SKM-1 treated with dmso at 0.1 percent for 144 hours (cell line): ENCODE measurements around the gene DCDC2C.

Experiments used
- DNase-seq: peaks from one replicate; lab custom pipeline; 2025; ENCODE audit not compliant: unreplicated experiment; lab: John Stamatoyannopoulos, UW

The DCDC2C gene

GRCh38 chr2:3672861-3673678, 30.3 kb upstream of the DCDC2C start:
- no peak for DNase-seq

GRCh38 chr2:3674066-3674845, 29.1 kb upstream of the DCDC2C start:
- DNase-seq = no peak

GRCh38 chr2:3675687-3676086, 27.7 kb upstream of the DCDC2C start:
- DNase-seq = no peak

- DNase-seq = no peak
Observed at GRCh38 chr2:3677436-3677835, 25.9 kb upstream of the DCDC2C start.

- DNase-seq = no peak
Observed at GRCh38 chr2:3678212-3678611, 25.2 kb upstream of the DCDC2C start.

DNA sequence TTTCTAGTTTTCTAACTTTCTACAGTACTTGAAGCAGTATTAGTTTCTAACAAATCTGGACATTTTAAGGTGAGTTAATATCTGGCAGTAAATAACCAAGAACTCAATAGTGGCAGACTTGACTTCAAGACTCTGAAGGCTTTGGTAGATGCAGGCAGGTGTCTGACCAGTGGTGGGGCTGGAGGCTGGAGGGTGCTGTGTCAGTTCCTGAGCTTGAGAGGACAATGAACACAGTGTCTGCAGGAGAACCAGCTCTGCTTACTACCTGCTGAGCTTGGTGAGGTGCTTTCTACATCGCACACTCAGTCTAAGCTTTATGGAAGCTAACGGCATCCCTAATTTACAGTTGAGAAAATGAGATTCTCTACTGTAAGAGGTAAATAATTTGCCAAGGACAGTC, 24.2 kb upstream of the DCDC2C start:
- no peak for DNase-seq

- DNase-seq = no peak
Observed at GRCh38 chr2:3679616-3680393, 23.6 kb upstream of the DCDC2C start.

DNA sequence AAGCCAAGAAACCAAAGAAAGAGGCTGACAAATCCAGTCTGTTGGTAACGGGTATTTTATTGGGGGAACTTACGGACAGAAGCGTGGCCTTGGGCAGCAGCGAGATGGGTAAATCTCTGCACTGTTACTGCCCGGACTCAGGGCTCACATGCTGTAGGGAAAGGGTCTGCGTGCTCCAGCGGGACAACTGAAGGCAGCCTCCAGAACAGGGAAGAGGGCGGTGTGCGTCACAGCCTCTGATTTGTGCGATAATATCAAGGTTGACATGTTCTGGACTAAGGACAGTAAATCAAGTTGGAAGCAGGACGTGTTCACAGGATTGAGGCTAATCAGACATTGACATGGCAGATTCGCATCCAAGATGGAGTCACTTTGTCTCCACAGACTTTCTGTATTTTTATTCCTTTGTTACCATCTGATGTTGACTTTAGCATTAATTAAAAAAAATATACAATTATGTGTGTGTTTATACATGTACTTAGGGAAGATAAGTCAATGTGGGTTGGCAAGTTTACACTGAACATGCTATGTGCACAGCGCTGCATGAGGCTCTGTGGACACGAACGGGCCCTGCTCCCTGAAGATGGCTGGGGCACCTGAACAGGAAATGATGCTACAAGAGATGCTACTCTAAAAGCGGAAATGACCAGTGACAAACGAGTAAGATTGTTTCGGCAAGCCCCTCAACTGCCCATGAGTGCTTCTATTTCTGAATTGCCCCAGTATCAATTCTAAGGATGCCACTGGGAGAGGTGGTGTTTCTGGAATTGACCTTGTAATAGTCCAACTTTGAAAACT, 22.6 kb upstream of the DCDC2C start:
- no peak for DNase-seq

GRCh38 chr2:3681625-3682024, 21.8 kb upstream of the DCDC2C start:
- DNase-seq = no peak

- no peak for DNase-seq
Observed at GRCh38 chr2:3682811-3683210, 20.6 kb upstream of the DCDC2C start.

GRCh38 chr2:3683748-3684454, 19.5 kb upstream of the DCDC2C start:
- DNase-seq = no peak

GRCh38 chr2:3689998-3690748, 13.2 kb upstream of the DCDC2C start:
- no peak for DNase-seq

GRCh38 chr2:3692375-3692774, 11.0 kb upstream of the DCDC2C start:
- no peak for DNase-seq

DNA sequence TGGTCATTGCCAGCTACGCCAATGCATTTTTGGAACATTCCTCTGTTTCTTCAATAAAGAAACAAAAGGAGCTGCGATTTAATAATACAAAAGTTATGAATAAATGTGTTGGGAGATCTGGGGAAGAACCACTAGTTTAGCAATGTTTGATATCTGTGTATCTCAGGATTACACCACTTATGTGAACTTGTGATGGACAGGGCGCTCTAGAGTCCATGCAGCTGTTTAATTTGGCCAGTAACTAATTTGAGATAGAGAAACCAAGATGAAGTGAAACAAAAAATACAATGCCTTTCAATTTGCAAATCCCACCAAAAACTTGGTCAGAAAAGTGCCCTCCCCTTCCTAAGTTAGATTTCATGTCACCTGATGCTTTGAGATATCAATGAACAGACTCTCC, 6.8 kb upstream of the DCDC2C start:
- no peak for DNase-seq

DNA sequence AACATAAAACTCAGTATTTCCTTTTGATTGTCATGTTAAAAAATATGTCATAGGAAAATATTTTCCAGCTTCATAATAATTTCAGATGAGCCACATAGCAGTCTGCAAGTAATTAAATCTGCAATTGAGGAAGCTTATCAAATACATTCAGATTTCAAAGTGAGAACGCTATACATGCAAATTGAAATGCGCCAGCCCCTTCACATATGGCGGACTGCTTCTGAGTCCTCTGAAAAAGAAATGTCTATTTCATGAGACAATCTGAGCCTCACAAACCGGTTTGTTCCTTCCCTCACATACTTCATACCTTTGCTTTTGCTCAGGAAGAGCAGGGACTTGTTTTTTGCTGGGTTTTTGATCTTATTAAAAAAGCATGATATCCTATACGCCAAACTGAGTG, 2.3 kb upstream of the DCDC2C start:
- DNase-seq = no peak

DNA sequence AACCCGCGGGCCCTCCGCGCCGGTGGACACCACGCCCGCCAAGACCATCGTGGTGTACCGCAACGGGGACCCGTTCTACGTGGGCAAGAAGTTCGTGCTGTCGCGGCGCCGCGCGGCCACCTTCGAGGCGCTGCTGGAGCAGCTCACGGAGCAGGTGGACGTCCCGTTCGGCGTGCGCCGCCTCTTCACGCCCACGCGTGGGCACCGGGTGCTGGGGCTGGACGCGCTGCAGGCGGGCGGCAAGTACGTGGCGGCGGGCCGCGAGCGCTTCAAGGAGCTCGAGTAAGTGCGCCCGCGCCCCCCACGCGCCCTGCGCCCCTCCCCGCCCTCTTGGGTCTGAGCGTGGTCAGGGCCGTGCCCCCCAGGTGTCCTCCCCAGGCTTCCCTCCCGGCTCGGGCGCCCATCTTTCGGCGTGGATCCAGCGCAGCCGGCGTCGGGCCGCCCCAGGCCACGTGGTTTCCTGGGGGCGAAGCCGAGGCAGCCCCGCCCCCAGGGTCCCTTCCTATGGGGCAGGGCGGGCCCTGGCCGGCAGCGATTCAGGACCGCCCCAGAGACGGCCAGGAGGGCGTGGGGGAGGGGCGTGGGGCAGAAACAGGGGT, 481 bp downstream of the DCDC2C start:
- no peak for DNase-seq

DNA sequence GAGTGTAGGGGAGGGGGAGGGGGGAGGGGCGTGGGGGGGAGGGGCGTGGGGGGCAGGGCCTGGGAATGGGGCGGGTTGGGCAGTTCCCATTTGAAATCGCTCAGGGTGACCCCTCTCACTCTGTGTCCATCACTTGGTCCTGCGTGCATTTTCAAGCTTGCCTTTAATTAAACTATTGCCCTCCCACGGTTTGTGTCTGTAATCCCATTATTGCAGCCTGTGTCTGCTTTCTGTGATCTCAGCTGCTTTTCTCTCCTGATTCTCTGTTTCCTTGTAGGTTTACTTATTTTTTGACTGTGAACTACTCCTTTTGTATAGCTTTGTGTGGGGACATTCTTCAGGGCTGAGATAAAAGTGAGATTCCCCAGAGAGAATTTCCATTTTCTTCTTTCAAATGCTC, 1.3 kb downstream of the DCDC2C start:
- no peak for DNase-seq

GRCh38 chr2:3705782-3706181, 2.4 kb downstream of the DCDC2C start:
- no peak for DNase-seq

- DNase-seq = no peak
Observed at GRCh38 chr2:3706892-3707291, 3.5 kb downstream of the DCDC2C start.
